Hematopoietic multipotent progenitor cell treated with erythropoietin and hydrocortisone succinate and interleukin-3 and kit ligand, for 6 days (in vitro differentiated cells): ENCODE measurements around the gene PGLYRP4.
A peak's percentile ranks its signal among the peaks of the same experiment; 100 is the strongest.

Experiments used
- DNase-seq: peaks from one replicate; pipeline ENCODE4 v3.0.0-alpha.2; 2015

PGLYRP4 gene, protein sequence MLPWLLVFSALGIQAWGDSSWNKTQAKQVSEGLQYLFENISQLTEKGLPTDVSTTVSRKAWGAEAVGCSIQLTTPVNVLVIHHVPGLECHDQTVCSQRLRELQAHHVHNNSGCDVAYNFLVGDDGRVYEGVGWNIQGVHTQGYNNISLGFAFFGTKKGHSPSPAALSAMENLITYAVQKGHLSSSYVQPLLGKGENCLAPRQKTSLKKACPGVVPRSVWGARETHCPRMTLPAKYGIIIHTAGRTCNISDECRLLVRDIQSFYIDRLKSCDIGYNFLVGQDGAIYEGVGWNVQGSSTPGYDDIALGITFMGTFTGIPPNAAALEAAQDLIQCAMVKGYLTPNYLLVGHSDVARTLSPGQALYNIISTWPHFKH

DNA sequence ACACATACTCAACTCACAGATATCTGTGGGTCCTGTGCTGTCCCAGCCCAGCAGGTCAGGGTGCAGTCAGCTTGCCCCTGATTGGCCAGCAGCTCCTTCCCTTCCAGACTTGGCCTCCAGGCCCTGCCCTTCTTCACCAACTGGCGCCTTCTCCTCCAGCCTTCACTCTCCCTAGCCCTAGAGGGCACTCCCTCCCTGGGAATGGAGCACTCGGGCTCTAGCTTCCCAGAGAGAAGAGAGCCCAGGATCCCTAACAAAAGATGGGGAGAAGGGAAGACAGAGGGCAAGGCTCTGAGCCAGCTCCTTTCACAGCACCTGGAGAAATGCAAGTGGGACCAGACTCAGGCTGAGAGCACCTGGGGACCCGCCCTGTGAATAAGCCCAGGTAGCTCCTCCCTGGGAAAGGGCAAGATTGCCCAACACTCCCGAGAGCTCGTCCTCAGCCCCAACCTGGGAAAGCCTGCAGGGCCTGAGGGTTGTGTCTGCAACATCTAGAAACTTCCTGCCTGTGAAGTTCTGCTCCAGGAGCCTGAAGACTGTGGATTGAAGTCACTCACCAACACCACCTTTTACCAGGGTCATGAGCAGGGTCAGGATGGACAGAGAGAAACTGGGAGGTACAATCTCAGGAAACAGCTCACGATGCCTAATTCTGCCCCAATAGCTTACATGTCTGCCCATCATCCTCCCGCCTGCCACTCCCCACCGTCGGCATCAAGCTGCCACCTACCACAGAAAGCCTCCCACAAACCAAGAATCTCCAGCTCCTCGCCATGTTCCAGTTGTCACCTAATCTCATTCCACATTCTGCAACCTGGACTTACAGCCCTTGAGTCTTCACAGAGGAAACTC, at the start of gene PGLYRP4:
TSS of gene PGLYRP4 (minus strand) at position 331 of the 852 bp plus-strand sequence. CDS start 909 bp downstream, outside the sequence.
- no peak for DNase-seq

DNA sequence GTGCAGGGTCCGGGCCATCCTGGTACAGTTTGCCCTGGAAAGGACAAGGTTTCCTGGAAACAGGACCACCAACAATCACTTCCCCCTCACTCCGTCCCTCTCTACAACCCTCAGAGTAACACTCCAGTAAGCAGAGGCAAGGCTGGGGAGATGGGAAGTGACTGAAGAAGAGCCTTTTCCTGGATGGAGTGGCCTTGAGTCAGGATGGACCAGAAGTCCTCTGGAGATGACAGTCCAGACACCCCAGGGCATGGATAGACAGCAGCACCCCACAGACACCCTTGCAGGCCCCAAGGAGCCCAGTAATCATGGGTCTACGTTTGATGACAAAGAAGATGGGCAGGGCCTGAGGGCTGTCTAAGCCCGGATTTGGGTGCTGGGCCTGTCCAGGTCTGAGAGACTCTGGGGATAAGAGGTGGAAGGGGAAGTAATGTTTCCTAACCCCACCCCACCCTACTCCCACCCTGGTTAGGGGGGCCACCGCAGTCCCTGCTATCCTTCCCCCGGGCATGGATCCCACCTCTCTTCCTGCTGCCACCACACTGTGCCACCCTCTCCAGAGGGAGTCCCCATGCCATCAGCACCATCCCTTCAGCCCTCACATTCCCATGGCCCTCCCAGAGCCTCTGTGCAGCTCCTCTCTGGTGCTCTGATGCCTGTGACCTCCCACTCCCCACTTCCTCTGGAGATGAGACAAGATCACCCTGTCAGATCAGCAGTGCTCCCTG, 49.4 kb upstream of the PGLYRP4 start:
- DNase-seq: no peak

DNA sequence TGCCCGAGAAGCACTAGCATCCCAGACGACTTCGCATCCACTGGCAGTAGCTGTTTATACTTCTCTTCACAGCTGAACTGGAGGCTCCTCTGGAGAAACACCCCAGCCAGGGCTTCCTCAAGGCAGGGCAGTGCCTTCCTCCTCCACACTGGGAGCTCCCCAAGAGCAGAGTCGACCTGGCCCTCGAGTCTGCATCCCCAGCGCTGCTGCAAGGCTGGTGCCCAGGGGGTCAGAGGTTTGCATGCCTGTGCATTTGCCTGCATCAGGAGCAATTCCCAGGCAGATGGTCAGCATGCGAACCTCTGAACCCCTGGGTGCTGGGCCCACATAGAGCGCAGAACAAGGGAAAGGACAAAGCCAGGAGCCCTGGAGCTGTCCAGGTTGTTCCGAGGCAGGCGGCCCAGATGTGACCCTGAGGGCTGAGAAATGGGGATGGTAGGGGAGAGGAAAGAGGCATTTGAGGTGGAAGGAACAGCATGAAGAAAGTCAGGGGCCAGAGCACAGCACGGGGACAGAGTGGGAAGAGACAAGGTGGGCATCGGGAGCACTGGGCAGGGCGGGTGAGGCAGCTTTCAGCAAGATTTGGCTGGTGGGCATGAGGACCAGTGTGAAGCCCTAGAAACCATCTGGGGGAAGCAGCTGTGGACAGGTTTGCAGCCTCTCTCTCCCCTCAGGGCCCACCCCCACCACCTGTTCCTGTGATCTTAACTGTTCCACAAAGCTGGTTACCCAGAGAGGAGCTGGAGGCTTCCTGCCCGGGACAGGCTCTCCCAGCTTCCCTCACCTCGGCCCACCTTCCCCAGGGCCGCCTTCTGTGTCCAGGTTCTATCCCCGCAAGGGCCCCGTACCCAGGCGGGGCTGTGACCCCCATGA, 48.6 kb upstream of the PGLYRP4 start:
- no peak for DNase-seq

DNA sequence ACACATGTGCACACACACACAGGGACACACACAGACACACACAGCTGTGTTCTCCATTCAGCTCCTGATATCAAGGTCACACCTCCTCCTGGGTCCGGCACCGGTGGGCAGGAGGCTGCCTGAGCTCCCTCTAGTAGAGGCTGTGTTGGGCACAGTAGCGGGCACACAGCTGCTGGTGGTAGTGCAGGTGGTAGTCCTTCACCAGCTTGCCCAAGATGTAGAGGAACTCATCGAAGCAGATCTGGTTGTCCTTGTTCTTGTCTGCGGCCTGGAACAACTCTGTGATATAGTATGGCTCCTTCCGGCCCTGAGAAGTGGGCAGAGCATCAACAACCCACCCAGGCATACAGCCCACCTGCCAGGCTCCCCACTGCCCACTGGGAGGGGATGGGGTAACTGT, 47.8 kb upstream of the PGLYRP4 start:
- DNase-seq: no peak

DNA sequence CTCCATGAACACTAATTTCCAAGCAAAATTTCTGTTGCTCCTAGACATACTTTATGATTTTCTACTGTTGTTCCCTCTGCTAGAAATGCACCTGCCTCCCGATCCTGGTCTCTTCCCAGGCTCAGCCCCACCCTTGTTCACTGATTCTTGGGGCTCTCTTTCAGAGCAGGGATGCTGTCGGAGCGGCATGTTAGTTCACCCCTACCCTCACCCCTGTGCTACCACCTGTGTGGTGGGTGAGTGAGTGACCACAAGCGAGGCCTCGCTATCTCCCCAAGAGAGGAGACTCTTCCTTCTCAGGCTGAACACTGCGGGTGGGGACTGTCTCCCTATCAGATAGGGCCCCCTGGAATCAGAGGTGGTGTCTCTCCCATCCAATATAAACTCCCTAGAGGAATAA, 47.1 kb upstream of the PGLYRP4 start:
- DNase-seq: no peak

DNA sequence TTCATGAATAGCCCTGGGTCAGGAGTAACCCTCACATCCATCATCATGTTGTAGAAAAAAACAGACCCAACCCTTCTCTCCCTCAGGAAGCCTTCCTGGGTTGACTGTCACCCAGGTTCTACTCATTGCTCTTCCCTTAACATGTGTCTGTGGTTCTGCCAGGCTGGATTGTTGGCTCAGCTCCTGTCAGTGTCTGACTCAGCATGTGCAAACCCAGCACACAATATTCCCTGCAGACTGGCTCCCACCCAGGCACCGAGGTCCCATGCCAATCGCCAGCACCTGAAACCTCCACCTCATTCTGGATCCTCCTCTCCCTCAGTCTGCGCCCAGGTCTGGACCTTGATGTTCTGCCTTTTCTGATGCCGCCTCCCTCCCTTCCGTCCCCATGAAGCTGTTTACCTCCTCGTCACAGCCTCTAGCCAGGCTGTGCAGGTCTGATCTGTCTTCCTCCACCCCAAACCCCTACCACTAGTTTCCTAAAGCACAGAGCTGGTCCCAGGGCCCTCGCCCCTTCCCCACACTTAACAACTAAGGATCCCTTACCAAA, 46.6 kb upstream of the PGLYRP4 start:
- DNase-seq: no peak

DNA sequence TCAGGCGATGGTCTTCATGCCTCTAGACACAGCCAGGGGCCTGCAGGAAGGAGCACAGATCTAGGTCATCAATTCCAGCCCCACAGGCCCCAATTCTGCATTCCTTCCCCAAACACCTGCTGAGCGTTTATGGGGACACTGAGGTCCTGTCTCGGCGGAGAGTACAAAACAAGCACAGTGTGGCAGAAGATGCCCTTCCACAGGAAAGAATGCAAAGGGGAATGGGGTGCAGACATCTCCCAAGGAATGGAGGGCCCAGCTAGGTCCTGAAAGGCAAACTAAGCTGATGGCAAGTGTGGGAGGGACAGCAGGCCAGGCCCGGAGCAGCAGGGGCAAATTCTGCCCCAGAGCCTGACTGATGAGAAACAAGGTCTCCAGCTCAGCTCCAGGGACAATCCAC, 45.8 kb upstream of the PGLYRP4 start:
- no peak for DNase-seq

DNA sequence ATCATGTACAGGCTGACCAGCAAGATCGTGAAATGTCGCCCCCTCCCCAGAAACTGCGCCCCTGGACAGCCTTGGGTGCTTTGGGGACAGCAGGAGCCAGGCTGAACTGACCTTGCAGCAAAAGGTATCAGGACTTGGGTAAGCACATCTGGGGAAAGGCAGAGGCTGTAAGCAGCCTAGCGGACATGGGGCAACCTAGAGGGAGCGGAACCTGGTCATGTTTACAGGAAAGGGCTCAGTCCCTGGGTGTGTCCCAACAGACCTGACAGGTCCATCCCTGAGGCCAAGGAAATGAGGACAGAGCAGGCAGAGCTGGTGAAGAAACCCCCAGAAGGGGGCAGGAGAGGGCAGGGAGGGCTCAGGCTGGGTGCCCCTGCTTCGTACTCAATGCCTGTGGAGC, 45.3 kb upstream of the PGLYRP4 start:
- DNase-seq: peak; percentile 9

DNA sequence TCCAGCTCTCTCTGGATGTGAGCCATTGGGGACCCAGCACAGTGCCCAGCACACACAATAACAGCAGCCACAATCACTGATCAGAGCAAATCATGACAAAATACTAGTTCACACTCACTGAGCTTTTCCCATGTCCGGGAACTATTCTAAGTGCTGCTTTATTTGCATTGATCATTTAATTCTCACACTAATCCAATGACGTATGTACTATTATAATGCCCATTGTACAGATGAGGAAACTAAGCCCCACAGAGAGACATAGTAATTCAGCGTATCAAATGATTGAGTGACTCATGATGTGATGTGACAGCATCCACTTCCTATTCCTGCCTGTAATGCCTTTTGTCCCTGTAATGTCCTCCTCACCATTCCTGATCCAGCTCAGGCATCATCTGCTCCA, 44.2 kb upstream of the PGLYRP4 start:
- no peak for DNase-seq

DNA sequence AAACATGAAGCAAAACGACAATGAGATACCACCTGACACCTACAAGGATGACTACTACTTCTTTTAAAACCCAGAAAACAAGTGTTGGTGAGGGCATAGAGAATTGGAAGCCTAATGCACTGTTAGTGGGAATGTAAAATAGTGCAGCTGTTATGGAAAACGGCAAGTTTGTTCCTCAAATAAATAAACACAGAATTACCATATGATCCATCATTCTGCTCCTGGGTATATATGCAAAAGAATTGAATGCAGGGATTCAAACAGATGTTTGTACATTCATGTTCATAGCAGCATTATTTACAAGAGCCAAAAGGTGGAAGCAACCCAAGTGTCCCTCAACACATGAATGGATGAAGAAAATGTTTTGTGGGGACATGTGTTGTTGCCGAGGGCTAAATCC, 43.6 kb upstream of the PGLYRP4 start:
- no peak for DNase-seq

DNA sequence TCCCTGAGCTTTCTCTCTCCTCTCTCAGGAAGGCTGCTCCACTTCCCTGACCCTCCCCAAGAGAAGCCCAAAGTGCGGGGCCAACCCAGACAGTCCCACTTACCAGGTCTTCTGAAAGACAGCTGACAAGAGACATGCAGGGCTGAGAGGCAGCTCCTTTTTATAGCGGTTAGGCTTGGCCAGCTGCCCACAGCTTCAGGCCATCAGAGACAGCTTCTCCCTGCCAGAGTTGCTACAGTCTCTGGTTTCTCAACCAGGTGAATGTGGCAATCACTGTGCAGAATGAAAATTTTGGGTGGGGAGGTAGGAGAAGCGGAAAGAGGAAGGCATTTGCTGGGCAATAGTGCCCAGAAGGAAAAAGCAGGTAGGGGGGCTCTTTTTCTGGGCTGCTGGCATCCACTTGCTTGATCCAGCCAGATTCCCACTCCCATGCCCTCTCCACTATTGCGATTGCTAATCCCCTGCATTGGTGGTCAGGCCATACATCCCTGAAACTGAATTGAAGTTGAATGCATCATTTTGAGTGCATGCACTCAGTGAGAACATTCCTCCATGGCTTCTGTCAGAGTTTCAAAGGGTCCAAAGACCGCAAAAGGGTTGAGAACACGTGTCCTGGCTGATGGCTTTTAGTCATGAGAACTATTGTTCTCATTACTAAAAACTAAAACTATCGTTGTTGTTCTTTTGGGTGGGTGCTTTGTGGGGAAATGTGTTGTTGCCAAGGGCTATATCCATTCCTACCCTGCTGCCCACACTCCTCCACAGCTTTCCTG, 42.5 kb upstream of the PGLYRP4 start, which contains the start of gene S100A8:
TSS of gene S100A8 (minus strand) at position 136 of the 773 bp plus-strand sequence. CDS start 538 bp downstream, outside the sequence.
- peak; percentile 69 for DNase-seq

DNA sequence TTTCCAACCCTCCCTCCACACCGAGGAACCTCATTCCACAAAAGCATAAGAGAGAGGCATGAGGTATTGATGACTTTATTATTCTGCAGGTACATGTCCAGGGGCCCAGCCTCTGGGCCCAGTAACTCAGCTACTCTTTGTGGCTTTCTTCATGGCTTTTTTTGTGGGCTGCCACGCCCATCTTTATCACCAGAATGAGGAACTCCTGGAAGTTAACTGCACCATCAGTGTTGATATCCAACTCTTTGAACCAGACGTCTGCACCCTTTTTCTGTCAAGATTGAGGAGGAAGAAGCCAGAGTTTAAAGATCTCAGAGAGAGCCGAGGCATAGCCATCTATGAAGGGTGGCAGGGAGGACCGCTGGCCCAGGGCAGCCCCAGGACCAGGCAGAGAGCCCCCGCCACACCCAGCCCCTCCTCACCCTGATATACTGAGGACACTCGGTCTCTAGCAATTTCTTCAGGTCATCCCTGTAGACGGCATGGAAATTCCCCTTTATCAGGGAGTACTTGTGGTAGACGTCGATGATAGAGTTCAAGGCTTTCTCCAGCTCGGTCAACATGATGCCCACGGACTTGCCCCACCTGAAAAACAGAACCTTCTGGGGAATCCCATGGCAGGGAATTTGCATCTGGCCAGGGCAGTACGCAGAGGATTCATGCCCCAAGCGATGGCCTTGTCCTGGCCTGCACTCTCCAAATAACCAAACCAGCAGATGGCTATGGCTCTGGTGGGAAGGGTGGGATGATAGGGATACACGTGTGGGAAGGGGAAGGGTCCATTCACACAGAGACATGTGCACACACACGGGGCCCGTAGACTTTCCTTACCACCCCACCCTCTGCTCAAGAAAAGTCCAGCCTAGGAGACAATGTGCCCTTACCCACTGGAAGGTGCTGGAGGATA, 41.6 kb upstream of the PGLYRP4 start:
- DNase-seq: peak; percentile 46

DNA sequence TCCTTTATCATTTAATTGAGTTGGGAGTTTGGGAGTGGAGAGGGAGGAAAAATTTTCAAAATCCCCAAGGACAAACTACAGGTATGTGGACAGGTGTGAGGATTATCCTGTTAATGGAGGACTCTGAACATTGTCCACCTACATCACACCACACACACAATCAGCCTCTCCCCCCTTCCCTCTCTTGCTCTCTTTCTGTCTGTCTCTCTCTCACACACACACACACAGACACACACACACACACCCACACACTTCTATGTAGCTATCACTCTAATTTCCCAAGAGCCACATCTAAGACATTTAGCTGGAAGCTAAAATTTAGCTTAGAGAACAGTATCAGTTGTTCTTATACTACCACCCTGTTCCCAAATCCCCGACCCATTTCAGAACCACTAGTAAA, 40.8 kb upstream of the PGLYRP4 start:
- DNase-seq: no peak

DNA sequence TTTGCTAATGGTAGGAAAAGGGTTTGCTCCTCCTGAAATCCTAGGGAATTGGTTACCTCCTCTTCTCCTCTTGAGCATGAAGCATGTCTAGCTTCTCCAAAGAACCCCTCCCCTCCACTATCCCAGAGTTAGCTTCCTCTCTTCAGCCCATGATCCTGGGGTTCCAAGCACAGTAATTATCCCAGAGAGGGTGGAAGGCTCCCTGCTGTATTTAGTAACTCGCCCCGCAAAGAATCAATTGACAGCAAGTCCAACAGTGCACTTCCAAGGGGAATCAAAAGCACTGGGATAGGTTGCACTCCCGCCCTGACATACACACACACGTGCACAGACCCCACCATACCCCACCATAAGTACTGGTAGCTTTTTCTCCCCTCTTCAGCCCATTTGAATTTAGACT, 39.1 kb upstream of the PGLYRP4 start:
- no peak for DNase-seq

DNA sequence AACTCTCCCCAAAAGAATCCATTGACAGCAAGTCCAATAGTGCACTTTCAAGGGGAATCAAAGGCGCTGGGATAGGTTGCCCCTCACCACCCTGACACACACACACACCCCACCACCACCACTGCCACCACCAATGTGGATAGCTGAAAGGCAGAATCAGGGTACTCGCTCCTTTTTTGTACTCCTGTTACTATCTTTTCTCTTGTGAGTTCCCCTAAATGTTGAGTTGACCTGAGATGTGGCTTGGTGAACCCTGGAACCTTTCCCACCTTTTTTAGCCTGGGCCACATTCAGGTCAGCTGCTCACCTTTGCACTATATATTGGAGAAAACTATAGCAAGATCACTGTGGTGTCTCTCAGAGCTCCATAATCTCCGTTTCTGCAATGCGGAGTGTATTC, 38.4 kb upstream of the PGLYRP4 start:
- DNase-seq: no peak

DNA sequence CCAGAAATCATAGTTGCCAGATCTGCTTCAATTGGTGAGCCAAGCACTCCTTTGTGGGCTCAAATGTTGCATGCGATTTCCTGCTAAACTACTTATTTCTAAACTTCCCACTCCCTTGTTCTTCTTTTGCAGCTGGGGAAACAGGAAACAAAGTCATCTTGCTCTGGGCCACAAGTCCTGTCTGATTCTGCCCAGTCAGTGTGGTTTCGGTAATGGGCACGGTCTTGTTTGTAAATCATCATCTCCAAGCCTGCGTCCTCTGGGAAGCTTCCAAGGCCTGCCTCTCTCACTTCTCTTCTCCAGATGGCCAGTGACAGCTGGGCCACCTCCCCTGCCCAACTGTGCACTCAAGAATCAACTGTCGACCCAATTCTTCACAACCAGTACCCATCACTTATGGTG, 37.9 kb upstream of the PGLYRP4 start:
- DNase-seq: peak; percentile 59

DNA sequence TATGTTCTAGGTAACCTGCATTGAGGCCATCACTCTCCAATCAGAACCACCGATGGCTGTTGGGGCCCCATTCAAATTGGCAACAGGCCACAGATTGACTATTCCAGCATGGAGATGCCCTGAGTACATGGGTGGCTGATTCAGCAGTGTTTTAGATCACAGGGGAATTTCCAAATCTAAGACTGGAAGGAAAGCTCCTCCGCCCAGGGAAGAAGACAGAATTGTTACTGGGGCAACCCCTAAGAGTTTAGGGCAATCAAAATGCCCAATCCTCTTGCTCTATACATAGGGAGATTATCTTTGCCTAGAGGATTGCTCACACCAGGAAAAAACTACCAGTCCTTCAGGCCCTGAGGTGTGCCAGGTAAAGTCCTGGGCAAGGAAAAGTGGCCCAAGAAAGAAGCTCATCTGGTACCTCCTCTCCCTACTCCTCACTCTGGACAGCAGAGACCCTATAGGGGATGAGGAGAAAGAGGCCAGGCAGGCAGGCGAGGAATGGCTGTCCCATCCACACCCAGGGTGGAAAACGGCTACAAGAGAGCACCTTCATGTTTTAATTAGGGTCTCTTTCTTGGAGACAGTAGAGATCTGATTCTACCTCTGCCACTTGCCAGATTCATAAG, 36.4 kb upstream of the PGLYRP4 start:
- DNase-seq: no peak

DNA sequence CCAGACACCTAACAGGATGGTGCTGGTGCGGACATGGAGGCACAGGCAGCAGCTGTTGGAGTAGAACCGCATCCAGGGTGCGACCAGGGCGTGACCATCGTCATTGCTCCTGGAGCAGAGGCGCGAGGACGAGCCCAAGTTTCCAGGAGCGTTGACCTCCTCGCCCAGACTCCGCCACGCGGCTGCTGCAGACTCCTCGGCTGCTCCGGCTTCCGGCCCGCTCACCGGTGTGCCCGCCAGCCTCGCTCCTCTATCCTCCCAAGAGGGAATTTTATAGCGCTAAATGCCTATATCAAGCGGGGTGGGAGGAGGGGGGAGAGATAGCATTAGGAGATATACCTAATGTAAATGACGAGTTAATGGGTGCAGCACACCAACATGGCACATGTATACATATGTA, 32.1 kb upstream of the PGLYRP4 start:
- no peak for DNase-seq

DNA sequence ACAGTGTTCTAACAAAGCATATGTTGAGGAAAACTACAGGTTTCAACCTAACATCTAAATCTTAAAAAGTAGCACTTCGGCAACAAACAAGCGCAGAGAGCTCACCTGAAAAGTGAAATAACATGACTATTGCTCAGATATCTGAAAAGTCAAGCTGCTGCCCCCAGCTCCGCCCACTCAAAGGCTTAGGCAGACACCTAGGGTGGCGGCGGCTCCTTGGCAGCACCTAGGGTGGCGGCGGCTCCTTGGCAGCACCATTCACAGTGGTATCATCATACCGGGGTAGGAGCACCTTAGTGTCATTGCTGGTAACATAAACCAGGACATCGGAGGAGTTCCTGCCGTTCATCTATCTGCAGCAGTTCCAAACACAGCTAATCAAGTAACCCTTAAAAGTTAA, 30.9 kb upstream of the PGLYRP4 start:
- no peak for DNase-seq

DNA sequence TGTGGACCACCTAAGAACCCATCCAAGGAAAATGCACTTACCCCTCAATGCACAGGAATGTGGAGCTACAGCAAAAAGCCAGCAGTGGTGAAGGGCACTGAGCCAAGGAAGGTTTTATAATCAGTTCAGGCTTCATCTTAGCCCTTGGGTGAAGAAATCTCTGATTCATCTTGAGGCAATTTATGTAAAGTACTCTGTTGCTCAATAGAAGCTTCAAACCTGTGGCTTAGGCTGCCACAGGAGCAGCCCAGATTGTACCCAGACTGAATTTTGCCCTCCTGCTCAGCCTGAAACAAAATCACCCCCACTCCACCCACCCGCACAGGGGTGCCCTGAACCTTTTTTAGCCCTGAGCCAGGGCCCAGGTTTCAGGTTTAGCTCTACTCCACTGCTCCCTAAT, 26.9 kb upstream of the PGLYRP4 start, which contains the start of gene S100A12:
TSS of gene S100A12 (minus strand) at position 111 of the 400 bp plus-strand sequence. CDS start 1,029 bp downstream, outside the sequence.
- peak; percentile 72 for DNase-seq
